NCI-H2227 (cell line): ENCODE data around the gene PER2.
"Not testable (repeated sequence)": the region's sequence is repeated elsewhere in the genome, so short reads cannot be mapped to it uniquely, and the experiment has no call there.

Experiments
- DNase-seq: peaks from one replicate; lab custom pipeline; 2025; ENCODE audit not compliant: unreplicated experiment; lab: John Stamatoyannopoulos, UW

PER2 gene

DNA sequence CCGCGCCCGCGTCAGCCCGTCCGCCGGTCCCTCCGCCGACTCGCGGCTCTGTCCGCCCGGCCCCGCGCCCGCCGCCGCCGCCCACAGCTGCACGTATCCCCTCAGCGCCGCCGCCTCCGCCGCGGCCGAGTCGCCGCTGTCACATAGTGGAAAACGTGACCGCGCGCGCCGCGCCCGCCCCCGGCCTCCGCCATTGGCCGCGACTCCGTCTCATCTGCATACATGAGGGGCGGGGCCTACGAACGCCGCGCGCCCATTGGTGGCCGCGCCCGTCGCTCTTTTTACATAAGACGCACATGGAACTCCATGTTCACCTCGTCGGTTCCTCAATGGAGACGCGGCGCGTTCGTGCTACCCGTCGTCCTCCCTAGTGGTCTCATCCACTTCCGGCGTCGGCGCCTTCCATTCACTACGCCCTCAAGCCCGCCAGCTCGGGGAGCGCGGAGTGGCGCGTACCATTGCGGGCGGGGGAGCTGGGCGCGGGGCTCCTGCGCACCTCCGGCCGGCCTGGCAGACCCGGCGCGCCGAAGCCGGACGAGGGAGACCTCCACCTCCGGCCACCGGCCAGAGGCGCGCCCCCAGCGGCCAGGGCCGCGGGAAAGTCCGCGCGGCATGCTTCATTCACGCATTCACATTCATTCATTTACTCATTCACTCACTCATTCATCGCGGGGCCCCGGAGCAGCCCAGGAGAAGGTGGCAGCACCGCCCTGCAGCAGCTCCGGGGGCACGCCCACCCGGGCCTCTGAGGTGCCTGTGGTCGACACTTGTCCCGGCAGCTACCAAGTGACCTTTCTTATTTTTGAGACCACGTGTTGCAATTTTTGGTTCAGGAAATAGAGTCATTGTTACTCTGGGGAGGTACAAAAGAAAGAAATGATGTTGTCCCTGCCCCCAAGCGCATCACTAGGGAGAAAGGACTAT, 502 bp upstream of the PER2 start:
- peak; percentile 99 for DNase-seq

DNA sequence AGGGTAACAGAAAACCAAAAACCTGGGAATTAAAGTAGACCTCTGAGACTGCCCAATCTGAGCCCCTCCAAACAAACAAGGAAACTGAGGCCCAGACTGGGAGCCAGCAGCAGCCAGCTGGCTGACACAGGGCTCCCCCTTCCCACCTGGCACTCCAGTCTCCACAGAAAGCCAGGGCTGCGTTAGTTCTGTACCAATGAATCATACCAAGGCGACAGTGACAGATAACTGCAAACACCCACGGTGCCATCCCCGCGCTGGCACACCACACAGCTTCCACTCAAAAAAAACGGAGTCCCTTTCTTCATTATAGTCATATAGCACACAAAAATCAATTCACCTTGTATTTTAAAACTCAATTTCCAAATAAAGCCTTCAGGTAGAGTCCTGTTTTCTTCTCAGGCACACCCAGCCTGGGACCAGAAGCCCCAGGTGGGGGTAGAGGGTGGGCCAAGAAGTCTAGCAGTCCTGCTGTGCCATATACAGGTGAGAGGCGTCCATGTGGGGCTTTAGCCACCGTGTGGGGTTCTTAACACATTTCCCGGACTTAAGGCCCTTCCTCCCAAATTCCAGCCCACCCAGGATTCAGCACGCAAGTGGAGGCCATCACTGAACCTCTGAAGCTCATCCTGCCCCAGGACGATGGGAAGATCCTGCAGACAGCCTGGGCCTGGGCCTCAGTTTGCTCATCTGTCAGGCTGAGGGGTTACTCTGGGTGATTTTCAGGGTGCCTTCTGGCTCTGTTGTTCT, 1.2 kb downstream of the PER2 start:
- no peak for DNase-seq

DNA sequence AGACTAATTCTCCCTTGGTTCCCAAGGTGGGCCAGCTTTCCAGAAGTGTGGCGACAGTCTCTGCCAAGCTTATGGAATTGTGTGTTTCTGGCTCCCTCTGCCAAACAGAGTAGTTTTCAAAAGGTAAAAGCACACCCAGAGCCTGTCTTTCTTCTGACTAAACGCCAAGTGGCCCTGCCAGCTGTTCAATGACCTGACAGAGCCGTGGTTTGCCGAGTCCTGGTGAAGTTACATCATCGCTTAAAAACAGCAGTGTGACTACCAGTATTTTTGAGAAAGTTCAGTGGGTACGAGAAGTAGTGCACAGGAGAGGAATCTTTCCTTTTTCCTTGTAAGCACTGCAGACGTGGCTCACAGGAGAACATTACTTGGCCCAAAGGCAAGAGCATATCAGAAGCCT, 1.9 kb downstream of the PER2 start:
- no peak for DNase-seq

DNA sequence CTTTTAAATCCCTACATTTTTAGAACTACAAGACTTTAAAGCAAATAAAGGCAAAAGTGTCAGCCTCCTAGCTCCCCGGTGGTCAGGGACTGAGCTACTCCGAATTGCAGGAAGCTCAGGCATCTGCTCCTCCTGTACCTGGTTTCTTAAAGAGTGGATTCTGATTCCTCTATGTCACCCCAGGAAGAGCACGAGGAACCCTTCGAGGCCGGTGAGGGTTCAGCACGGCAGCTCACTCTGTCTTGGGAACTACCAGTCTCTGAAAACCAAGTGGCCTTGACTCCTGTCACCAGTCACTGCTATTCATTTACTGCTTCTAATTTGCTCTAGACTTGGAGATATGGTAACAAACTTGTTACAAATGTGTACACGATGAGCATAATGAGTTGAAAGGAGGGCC, 2.3 kb downstream of the PER2 start:
- no peak for DNase-seq

DNA sequence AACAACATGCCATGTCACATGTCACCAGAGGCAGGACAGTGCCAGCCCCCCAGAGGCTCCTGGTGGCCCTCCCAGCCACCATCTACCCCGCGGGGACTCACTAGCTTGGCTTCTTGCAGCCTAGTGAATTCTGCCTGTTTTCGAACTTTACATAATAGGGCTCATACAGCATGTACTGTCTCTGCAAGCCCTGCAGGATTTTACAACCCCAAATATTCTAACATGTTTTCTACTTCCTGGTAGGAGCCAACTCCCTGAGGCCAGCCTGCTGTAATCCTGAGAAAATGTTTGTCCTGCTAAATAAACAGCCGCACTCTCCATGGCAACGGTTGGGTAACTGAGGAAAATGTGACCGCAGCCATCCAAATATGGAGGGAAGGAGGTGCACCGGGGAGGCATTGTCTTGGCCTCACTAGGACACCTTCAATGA, 2.7 kb downstream of the PER2 start:
- peak; percentile 21 for DNase-seq

DNA sequence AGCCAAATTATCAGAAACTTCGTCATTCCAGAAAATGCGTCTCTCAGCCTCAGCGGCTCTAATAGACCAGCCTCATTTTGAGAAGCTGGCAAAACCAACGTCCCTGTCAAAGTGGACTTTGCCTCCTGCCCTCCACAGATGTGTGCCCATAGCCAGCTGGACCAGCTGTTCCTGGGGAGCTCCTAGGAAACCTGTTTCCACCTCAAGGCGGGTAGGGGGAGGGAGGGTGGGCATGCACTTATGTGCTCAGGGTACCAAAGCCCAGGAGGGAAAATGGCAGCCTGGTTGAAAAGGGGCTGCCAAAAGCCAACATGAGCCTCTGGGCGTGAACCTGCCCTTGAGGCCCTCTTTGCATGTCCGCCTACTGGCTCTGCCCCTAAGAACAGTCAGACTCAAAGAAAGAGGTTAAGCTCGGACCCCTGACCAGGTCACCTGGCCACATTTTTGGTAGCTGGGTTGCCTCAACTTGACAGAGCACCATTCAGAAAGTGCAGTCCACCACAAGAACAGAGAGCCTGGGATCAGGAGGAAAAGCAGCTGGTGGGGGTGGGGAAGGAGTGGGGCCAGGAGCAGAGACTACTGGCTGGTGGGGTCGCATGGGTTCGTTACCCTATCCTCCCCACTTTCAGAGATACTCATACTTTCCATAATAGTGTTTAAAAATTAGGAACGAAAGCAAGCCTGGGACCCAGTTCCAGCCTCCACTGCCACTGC, 3.5 kb downstream of the PER2 start:
- no peak for DNase-seq

DNA sequence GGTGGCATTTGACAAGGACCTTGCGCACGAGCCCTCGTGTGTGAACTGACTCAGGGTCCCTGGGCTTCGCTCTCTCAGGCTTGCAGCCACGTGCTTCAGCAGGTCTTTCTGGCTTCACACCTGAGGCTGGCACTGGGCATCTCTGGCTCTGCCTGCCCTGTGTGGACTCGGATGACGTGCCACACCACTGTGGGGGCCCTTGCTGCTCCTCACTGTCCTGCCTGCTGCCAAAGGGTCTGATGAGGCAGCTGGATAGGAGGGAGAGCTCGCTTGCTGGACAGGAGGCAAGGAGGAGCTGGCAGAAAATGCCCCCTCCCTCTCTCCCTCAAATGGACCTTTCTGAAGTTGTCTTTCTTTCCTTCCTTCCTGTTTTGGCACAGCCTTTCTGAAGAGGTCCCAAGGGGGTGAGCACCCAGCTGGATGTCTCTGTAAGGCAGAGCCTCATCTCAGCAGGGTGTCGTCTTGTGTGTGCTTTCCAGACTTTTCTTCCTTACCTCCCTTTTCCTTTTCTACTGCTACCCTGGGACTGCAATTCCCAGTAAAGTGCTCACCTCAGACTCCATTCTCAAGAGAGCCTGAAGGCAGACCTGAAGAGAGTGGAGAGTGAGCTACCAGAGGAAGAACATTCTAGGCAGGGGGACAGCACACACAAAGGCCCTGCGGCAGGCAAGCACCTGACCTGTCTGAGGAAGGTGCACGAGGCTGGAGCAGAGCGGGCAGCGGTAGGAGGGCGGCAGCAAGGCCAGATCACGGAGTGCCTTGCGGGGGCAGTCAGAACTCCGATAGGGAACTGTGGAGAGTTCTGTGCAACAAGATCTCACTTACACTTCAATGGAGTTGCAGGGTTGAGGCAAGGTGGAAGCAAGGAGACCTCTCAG, 5.3 kb downstream of the PER2 start:
- no peak for DNase-seq

DNA sequence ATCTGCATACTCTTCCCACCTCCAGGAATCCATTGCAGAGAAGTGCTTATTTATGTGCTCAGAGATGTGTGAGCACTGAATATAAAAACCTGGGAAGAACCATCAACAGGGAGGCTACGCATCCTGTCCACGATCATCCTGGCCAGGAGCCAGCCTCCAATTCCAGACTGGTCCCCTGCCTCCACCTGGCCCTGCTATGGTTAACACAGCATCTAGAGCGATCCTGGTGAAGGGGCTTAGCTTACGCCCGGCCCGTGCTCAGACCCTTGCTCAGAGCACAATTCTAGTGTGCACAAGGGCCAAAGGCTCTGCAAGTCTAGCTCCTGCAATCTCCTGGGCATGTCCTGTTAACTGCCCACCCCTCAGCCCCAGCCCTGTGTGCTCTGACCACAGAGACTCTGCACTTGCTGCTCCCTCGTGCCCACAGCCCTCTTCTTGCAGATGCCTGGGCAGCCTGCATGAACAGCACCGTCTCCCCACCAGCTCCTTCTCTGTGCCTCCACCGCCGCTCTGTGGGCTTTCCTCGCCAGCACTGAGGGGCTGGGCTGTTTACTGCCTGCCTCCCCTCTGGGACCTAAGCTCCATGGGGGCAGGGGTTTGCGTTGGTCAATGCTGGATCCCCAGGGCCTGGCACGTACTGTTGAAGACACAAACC, 6.5 kb downstream of the PER2 start:
- no peak for DNase-seq

DNA sequence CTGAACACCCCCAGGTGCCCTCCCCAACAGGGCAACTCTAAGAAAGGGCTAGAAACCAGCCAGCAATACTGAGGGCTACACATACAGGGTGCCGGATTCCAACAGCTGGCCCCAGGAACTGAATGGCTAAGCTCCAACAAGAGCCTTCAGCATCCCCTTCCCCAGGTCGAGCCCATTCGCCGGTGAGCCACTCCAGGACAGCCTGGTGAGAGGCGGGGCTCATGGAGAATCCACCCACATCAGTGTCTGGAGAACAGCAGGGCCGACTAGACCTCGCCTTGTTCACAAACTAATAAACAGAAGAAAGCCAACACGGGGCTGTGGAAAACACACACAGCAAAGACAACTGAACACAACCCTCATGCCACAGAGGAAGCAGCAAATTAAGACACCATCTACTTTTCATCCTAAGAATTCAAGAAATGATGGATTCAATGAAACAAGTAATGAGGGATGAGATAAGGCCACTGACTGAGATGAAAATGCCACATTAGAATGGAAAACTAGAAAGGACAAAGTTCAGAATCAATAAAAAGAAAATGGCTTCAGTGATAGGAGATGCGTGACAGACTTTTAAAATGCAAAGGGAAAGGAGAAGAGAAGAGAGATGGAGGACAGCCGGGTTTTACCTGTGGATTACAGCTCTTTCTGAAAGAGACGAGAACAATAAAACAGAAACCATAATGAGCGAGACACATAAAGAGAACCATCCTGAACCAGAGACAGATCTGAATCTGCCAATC, 8.2 kb downstream of the PER2 start:
- no peak for DNase-seq

DNA sequence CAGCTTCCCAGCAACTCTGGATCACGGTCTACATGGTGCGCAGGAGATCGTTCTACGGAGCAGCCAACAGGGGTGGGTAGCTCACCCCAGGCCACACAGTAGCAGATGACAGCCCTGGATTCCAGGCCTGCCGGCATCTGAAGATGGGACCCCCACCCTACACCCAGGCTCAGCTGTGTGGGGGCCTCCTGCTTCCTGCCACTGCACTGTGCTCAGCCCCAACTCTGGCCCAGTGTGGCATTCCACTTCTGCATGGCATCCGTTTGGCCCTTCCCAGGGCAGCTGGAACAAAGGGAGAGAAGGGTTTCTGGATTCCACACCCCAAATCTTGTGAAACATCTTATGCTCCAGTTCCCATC, 9.1 kb downstream of the PER2 start:
- DNase-seq = no peak

DNA sequence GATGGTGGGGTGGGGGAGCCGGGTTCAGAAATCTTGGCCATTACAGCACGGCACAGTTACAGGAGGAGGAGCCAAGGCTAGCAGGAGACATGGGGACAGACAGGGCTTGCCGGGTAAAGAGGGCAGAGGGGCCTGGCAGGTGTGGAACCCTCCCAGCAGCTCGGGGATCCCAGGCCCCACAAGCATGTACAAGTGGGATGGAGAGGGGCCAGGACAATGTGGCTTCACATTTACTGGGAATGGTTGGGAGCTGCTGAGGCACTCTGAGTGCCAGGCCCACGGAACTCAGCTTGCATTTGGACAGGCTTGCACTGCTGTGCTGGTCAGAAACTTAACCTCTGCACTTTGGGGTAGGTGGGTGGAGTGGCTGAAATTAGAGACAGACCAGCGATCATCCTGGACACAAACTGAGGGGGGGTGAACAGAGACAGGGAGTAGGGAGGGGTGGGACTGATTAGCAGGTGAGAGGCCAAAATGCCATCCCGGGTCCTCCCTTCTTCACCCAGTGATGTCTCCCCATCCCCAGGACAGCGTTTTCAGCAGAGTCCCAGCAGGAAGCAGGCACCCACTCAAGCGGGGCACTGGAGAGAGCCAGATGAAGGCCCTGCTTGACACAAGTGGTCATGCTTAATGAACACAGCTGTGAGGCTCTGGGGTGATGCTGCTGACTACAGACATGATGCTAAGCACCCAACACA, 9.6 kb downstream of the PER2 start:
- no peak for DNase-seq

DNA sequence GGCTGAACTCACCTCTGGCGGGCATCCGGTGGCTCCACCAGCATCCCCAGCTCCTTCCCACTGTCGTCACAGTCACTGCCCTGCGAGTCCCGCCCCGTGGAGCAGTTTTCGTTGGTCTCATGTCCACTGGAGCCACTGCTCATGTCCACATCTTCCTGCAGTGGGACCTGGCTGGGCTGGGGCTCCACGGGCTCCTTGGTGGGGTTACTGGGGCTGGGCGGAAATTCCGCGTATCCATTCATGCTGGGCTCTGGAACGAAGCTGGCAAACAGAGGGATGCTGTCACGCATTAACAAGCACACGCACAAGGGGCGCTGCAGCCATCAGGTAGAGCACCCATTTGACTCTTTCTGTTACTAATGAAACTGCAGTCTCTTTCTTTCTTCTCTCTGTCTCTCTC, 10.7 kb downstream of the PER2 start:
- DNase-seq = peak; percentile 6

DNA sequence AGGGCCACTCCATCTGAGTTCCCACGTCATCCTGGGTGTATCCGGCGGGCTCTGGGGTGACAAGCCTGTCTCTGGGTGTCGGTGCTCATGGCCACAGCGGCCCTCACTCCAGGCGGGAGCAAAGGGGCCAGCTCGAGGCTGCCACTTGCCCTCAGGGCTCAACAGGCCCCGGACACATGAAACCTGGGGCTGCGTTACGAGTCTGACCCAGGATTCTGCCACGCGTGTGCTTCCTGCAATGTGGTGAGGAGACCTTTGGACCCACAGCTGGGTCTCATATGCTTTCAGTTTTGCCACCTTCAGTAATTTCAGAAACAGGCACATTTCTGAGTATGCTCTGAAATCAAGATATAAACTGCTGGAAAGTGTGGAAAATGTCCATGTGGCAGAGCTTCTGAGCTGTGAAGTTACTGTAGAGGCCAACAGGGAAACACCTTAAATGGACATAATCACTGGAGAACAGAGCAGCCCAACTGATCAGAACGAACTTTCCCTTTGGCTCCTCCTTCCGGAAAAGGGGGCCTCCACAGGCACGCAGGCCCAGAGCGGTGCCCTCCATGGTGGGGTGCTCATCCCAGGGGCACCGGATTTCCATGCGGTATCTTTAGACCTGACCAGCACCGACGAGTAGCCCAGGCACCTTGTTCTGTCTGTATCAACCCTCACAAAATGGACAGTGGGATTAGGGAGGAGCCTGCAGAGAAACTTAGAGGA, 14.1 kb downstream of the PER2 start:
- DNase-seq = no peak

DNA sequence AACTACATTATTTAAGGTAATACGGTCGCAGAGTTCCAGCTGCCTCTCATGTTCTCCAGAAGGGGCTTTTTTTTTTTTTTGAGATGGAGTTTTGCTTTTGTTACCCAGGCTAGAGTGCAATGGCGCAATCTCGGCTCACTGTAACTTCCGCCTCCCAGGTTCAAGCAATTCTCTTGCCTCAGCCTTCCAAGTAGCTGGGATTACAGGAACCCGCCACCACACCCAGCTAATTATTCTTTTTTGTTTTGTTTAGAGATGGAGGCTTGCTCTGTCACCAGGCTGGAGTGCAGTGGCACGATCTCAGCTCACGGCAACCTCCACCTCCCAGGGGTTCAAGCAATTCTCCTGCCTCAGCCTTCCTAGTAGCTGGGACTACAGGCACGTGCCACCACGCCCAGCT, 15.0 kb downstream of the PER2 start:
- not testable (repeated sequence) for DNase-seq

DNA sequence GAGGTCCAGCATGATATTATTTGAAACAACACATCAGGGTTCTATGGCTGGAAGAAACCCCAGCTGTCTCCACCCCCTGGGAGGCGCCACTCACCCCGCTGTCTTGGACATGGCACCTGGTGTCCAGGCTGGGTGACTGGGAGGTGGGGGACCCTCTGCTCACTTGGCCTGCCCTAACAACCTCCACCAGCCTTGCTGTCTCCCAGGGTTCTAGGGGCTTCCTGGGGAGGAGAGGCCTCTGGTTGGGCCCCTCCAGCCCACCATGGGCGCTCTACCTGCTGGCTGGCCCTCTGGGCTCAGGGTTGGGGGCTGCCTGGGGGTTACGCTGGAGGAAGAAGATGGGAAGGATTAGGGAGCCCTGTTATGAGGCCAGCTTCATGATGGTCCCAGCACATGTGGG, 16.3 kb downstream of the PER2 start:
- DNase-seq = no peak

DNA sequence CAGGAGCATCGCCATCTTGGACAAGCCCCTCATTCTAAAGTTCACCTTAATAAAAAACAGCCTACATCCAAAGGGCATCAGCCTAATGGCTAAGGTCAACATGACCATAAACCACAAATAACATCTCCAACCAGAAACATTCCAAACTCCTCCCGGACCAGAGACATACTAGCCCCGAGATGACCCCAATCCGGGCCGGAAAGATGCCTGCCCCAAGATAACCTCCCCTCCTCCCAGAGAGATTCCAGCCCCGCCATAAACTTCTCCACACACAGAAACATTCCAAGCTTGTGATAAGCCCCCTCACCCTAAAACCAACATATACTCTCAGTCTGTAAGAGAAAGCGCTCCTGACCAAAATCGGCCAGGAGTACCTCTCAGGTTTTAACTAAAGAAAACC, 16.7 kb downstream of the PER2 start:
- DNase-seq = not testable (repeated sequence)

DNA sequence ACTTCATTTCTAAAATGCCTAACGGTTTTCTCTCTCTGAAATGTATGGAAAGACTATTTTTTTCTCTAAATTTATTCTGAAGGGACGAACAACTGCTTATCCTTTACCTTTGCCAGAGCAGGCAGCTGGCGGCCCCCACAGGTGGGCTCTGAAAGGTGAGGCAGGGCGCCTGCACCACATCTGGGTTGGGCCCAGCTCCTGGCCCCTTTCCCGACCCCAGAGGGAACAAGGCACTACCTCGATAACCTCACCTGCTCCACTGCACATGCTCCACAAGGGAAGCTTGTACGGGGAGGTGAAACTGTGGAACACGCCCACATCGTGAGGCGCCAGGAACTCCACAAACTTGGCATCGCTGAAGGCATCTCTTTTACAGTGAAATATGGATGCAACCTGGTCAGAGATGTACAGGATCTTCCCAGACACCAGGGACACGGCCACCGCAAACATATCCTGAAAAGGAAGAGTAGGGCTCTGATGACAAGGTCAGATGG, 17.3 kb downstream of the PER2 start:
- no peak for DNase-seq

DNA sequence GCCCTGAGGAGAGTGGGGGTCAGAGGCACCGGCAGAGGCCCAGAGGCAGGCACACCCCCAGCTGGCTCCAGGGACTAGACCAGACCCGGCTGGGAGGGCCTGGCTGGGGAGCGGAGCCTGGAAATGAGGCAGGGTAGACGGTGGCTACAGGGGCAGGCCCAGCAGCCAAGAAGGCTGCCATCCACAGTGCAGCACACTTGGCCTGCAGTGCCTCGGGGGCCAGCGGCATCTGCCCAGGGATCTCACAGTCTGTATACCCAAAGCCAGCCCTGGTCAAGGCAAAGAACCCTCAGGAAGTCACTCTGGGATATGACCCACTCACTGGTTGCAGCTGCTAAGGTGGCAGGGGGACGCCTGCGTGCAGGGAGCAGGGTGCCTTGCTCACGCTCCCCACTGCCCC, 17.8 kb downstream of the PER2 start:
- no peak for DNase-seq
